Measurements from ENCODE around the gene MEI1.

GRCh38 chr22:41798736-41799135, 99.4 kb downstream of the MEI1 start:
- no peak for TF ChIP-seq CTCF (IDR thresholded peaks at IDR 0.05)
- TF ChIP-seq POLR2A (IDR thresholded peaks at IDR 0.05): no peak
- TF ChIP-seq POLR2AphosphoS5 (IDR thresholded peaks at IDR 0.05): no peak
- no peak for TF ChIP-seq EP300 (IDR thresholded peaks at IDR 0.05)

Data from upper lobe of left lung (tissue), 4 donors.